Measurements from ENCODE around the gene GOLGA1. TPM values are rescaled to one million over a fixed set of nuclear protein-coding genes. Genes with fewer than 3 reads are reported as not detected.

The GOLGA1 gene
- total and polyA plus RNA-seq, 9 of the 15 experiments (the other 6 are each of a cell fraction or from before 2014, with no cell fraction given): 2.9 to 15.9 (median 8.5) TPM

- TF ChIP-seq FOXM1 (IDR thresholded peaks at IDR 0.05; ENCODE audit: low read depth) (no peak), FOXM1 (CRISPR knock-in tag; IDR thresholded peaks at IDR 0.05; ENCODE audit: low read depth) (peak; percentile 83; the same call in 1 of the 2 replicates), RHOXF2B (CRISPR knock-in tag; conservative IDR thresholded peaks at IDR 0.05) (no peak), MCM7 (IDR thresholded peaks at IDR 0.05) (no peak), SAP30 (IDR thresholded peaks at IDR 0.05; ENCODE audit: borderline replicate concordance, insufficient read depth, low read depth, low read length, poor library complexity, severe bottlenecking) (peak; percentile 31), STAT5B (CRISPR knock-in tag; IDR thresholded peaks at IDR 0.05) (no peak), ZNF408 (CRISPR knock-in tag; IDR thresholded peaks at IDR 0.05; ENCODE audit: low read depth) (no peak), ADNP (tag; IDR thresholded peaks at IDR 0.05) (no peak), VEZF1 (CRISPR knock-in tag; IDR thresholded peaks at IDR 0.05) (peak; percentile 98), ELK1 (CRISPR knock-in tag; IDR thresholded peaks at IDR 0.05) (peak; percentile 29; the same call in 1 of the 2 replicates), CBX8 (IDR thresholded peaks at IDR 0.05; ENCODE audit: borderline replicate concordance, extremely low read depth, low read depth, low read length, poor library complexity, severe bottlenecking) (no peak), MTA2 (IDR thresholded peaks at IDR 0.05; ENCODE audit: low read depth) (no peak), XRCC5 (IDR thresholded peaks at IDR 0.05; ENCODE audit: low read depth, low read length) (peak; percentile 23; the same call in 1 of the 2 replicates), NFRKB (IDR thresholded peaks at IDR 0.05; ENCODE audit: low read depth) (no peak), DPF2 (IDR thresholded peaks at IDR 0.05) (no peak; the same call in 1 of the 2 replicates), EWSR1 (IDR thresholded peaks at IDR 0.05; ENCODE audit: borderline replicate concordance, low read depth, partially characterized antibody) (no peak), CAMTA2 (CRISPR knock-in tag; conservative IDR thresholded peaks at IDR 0.05) (no peak), HNRNPL (IDR thresholded peaks at IDR 0.05; ENCODE audit: low read depth, low read length) (peak; percentile 73; the same call in 1 of the 2 replicates), CBX5 (IDR thresholded peaks at IDR 0.05; ENCODE audit: borderline replicate concordance, low read depth) (no peak), ZBTB11 (CRISPR knock-in tag; IDR thresholded peaks at IDR 0.05) (peak; percentile 71 to 96 (median 92); a peak in 5 of 6 replicates), TSC22D4 (tag; IDR thresholded peaks at IDR 0.05) (no peak), NCOA2 (IDR thresholded peaks at IDR 0.05; ENCODE audit: partially characterized antibody in 2 of 2) (no peak)
Observed at GRCh38 chr9:124940894-124941678, at the start of gene GOLGA1 (continued).
